AML-193 (cell line): ENCODE measurements around the gene RALGAPA1.
A peak's percentile ranks its signal among the peaks of the same experiment; 100 is the strongest.
"Not testable (repeated sequence)": the region's sequence is repeated elsewhere in the genome, so short reads cannot be mapped to it uniquely, and the experiment has no call there.

ENCODE experiments used
- DNase-seq, 2 experiments: peaks; one replicate each; lab custom pipeline; 2025; lab: John Stamatoyannopoulos, UW

Gene RALGAPA1

GRCh38 chr14:35808638-35809563 is at the start of gene RALGAPA1:
Gene RALGAPA1 (minus strand): TSS chr14:35809295. CDS start chr14:35808835, 460 bp downstream.
- DNase-seq: peak; percentile 80 to 90

- no peak for DNase-seq
Observed at GRCh38 chr14:35858521-35859209, 49.6 kb upstream of the RALGAPA1 start.

GRCh38 chr14:35855876-35856481 is 46.9 kb upstream of the RALGAPA1 start:
- DNase-seq: peak in 1 of 2 experiments; percentile 6

- no peak for DNase-seq
Observed at GRCh38 chr14:35854696-35855270, 45.7 kb upstream of the RALGAPA1 start.

GRCh38 chr14:35853225-35853624 is 44.1 kb upstream of the RALGAPA1 start:
- no peak for DNase-seq

GRCh38 chr14:35851823-35852222 is 42.7 kb upstream of the RALGAPA1 start:
- no peak for DNase-seq

GRCh38 chr14:35849122-35849521 is 40.0 kb upstream of the RALGAPA1 start:
- no peak for DNase-seq

- DNase-seq: no peak
Observed at GRCh38 chr14:35847636-35848035, 38.5 kb upstream of the RALGAPA1 start.

- DNase-seq: no peak
Observed at GRCh38 chr14:35844494-35844893, 35.4 kb upstream of the RALGAPA1 start.

- not testable (repeated sequence) for DNase-seq
Observed at GRCh38 chr14:35842245-35842644, 33.1 kb upstream of the RALGAPA1 start.

- not testable (repeated sequence) for DNase-seq
Observed at GRCh38 chr14:35841704-35842103, 32.6 kb upstream of the RALGAPA1 start.

- no peak for DNase-seq
Observed at GRCh38 chr14:35835208-35835982, 26.3 kb upstream of the RALGAPA1 start.

GRCh38 chr14:35829449-35829848 is 20.4 kb upstream of the RALGAPA1 start:
- DNase-seq: no peak

GRCh38 chr14:35827678-35828472 is 18.8 kb upstream of the RALGAPA1 start:
- no peak for DNase-seq

- no peak for DNase-seq
Observed at GRCh38 chr14:35826952-35827416, 17.9 kb upstream of the RALGAPA1 start.

- DNase-seq: peak; percentile 63 to 97
Observed at GRCh38 chr14:35826218-35826951, 17.3 kb upstream of the RALGAPA1 start, which contains the start of gene BRMS1L. Gene BRMS1L (plus strand): TSS chr14:35826338. CDS start chr14:35826517, 179 bp downstream.

GRCh38 chr14:35825968-35826217 is 16.8 kb upstream of the RALGAPA1 start:
- peak in 1 of 2 experiments; percentile 98 for DNase-seq

- DNase-seq: not testable (repeated sequence)
Observed at GRCh38 chr14:35824446-35825165, 15.5 kb upstream of the RALGAPA1 start.

GRCh38 chr14:35822501-35822900 is 13.4 kb upstream of the RALGAPA1 start:
- DNase-seq: no peak
